HG02610 (cell line): ENCODE results near the gene NOXA1.
A peak's percentile ranks its signal among the peaks of the same experiment; 100 is the strongest.
"Not testable (repeated sequence)": the region's sequence is repeated elsewhere in the genome, so short reads cannot be mapped to it uniquely, and the experiment has no call there.

Experiments
- ATAC-seq: cut with Tn5 transposase; IDR thresholded peaks from one replicate; pipeline ENCODE4 v1.9.1; 2021; ENCODE audit warnings: mild to moderate bottlenecking, moderate library complexity; ENCODE audit not compliant: unreplicated experiment

The NOXA1 gene

GRCh38 chr9:137437691-137438590, 14.7 kb downstream of the NOXA1 start:
- ATAC-seq: no peak

GRCh38 chr9:137438591-137439157, 15.5 kb downstream of the NOXA1 start:
- no peak for ATAC-seq

GRCh38 chr9:137439158-137439714, 16.0 kb downstream of the NOXA1 start:
- ATAC-seq: no peak

- ATAC-seq: no peak
Measured at GRCh38 chr9:137441289-137441934, 18.2 kb downstream of the NOXA1 start, which contains the start of gene ENTPD8. TSS of gene ENTPD8 (minus strand) at chr9:137441357. CDS start at chr9:137438285, 3,072 bp downstream.

DNA sequence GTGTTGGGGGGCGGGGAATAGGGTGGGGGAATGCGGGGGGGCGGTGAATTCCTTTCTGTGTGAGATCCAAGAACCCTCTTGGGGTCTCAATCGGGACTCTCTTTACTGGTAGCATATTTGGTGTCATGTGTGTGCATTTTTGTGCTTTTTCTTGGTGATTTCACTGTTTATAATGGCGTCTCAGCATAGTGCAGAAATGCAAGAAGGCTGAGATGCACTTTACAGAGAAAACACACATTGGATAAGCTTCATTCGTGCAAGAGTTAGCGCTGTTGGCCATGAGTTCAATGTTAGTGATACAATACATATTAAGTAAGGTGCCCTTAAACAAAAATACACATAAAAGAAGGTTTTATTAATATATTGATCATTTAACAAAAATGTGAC, 18.7 kb downstream of the NOXA1 start:
- no peak for ATAC-seq

DNA sequence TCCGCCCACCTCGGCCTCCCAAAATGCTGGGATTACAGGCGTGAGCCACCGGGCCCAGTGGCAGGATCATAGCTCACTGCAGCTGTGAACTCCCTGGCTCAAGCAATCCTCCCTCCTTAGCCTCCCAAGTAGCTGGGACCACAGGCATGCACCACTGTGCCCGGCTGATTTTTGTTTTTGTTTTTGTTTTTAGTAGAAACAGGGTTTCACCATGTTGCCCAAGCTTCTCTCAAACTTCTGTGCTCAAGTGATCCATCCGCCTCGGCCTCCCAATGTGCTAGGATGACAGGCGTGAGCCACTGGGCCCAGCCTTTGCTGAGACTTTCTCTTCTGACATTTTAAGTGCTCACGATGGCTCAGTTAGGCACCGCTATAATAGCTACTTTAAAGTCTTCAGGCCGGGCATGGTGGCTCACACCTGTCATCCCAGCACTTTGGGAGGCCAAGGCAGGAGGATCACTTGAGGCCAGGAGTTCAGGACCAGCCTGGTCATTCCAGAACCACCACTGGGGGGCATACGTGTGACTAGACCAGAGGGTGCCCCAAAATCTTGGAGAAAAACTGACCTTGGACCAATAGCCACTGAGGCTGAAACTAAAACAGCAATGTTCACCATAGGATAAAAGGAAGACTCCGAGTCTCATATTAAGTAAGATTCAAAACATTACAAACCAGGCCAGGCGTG, 21.1 kb downstream of the NOXA1 start:
- no peak for ATAC-seq

DNA sequence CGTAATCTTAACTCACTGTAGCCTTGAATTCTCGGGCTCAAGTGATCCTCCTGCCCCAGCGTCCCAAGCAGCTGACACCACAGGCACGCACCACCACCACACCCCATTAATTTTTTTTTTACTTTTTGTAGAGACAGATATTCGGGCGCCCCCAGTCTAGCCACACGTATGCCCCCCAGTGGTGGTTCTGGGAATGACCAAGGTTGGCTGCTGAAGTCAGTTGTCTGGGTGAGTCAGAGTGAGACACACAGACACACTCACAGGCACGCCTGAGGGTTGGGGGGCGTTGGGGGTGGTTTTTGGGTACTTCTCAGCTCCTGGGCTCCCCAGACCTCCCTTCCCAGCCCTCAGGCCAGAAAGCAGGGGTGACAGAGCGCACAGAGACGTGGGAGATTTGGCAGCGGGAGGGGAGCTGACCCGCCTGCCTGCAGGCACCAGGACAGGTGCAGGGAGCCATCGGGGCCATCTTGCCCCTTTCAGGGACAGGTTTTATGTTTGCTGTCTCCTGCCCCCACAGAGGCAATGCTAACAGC, 22.1 kb downstream of the NOXA1 start:
- ATAC-seq: peak; percentile 60

GRCh38 chr9:137445930-137446431, 22.8 kb downstream of the NOXA1 start:
- no peak for ATAC-seq

DNA sequence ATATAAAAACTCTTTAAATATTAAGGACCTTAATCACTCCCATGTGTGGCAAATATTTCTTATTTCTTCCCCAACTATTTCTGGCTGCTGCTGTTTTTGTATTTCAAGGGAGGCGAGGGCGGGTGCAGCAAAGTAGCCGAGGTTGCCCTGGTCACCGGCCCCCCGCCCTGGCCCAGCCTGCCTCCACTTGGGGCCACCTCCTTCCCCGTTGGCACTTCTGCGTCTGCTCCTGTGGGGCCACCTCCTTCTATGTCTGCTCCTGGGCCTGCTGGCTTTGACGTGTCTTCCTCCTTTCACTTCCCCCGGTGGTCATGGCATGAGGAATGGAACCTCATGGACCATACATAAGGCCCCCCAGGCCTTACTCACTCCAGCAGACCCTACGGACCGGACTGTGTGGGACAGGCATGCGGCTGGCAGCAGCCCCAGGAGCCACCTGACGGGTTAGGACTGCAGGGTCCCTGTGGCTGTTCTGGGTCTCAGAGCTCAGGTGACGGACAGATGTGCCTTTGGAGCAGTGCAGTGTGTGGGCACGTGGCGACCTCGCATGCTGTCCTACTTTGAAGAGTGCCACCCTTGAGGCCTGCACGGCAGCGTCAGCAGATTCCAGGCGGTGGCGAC, 23.8 kb downstream of the NOXA1 start:
- ATAC-seq: no peak

GRCh38 chr9:137447722-137448601, 24.8 kb downstream of the NOXA1 start:
- no peak for ATAC-seq

- ATAC-seq: no peak
Measured at GRCh38 chr9:137448602-137448962, 25.4 kb downstream of the NOXA1 start.

DNA sequence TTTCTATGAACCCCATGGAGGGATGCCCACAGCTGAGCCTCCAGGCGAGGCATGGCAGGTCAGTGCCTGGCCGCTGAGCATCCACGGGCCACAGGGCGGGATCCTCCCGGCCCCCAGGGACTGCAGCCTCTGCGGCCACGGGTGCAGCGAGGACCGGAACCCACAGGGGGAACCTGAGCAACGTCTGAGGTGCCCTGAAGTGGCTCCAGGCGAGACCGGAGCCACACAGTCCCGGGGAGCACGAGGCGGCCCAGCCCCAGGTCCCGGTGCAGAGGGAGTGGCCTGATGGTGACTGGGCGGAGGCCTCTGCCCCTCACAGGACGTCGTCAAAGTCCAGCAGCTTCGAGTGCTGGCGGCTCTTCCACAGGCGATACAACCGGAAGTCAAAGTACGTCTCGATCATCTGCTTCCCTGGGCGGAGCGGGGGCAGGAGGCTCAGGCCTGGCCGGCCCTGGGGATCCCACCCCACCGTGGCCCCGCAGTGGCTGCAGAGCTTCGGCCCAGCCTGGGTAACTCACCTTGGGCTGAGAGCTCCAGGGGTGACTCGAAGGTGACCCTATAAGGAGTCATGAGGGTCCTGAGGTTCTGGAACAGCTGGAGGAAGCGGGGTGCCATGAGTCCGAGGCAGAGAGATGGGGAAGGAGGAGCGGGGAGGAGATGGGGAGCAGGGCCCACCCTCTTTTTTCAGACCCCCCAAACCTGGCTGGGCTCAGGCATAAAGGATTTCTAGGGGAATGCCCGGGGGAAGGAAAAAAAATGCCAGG, 26.1 kb downstream of the NOXA1 start:
- no peak for ATAC-seq

GRCh38 chr9:137449931-137450538, 26.8 kb downstream of the NOXA1 start:
- ATAC-seq: no peak

DNA sequence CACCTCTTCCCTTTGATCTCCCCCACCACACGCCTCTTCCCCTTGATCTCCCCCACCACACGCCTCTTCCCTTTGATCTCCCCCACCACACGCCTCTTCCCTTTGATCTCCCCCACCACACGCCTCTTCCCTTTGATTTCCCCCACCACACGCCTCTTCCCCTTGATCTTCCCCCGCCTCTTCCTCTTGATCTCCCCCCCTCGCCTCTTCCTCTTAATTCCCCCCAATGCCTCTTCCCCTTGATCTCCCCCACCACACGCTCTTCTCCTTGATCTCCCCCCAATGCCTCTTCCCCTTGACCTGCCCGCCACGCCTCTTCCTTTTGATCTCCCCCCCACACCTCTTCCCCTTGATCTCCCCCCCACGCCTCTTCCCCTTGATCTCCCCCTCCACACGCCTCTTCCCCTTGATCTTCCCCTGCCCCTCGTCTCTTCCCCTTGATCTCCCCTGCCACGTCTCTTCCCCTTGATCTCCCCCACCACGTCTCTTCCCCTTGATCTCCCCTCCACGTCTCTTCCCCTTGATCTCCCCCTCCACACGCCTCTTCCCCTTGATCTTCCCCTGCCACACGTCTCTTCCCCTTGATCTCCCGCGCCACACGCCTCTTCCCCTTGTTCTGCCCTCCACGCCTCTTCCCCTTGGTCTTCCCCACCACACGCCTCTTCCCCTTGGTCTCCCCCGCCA, 27.5 kb downstream of the NOXA1 start:
- not testable (repeated sequence) for ATAC-seq

DNA sequence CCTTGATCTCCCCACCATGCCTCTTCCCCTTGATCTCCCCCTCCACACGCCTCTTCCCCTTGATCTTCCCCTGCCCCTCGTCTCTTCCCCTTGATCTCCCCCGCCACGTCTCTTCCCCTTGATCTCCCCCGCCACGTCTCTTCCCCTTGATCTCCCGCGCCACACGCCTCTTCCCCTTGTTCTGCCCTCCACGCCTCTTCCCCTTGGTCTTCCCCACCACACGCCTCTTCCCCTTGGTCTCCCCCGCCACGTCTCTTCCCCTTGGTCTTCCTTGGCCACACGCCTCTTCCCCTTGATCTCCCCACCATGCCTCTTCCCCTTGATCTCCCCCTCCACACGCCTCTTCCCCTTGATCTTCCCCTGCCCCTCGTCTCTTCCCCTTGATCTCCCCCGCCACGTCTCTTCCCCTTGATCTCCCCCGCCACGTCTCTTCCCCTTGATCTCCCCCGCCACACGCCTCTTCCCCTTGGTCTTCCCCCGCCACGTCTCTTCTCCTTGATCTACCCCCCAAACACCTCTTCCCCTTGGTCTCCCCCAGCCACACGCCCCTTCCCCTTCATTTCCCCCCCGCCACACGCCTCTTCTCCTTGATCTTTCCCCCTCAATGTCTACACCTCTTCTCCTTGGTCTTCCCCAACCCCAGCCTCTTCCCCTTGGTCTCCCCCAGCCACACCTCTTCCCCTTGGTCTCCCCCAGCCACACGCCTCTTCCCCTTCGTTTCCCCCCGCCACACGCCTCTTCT, 28.2 kb downstream of the NOXA1 start:
- not testable (repeated sequence) for ATAC-seq

- ATAC-seq: no peak
Measured at GRCh38 chr9:137452006-137452760, 29.0 kb downstream of the NOXA1 start.
